Lower leg skin (tissue), 4 donors: Measurements from ENCODE around the gene LGSN. TPM values are rescaled to one million over a fixed set of nuclear protein-coding genes. Genes with fewer than 3 reads are reported as not detected.

Source experiments
- total RNA-seq, 4 donors: library from RNA; depleted of rRNA; stranded (reverse); fragments of >200 nt; gene quantifications; one replicate each; pipeline ENCODE4 v1.1.0, GENCODE V29; 2016

LGSN gene
- total RNA-seq, 4 donors from 2014 or later, result not detected

Other genes starting within 250 kb of the LGSN start
- gene FKBP1C, start 108.5 kb downstream of the LGSN start, total RNA-seq, result under 1 TPM in 2 of 4 donors, not detected in 2; 0.16 to 0.53 TPM